ENCODE results near the gene GRIK3. TPM values are rescaled to one million over a fixed set of nuclear protein-coding genes. Genes with fewer than 3 reads are reported as not detected.

Gene GRIK3
- total and polyA plus RNA-seq, 2 of the 8 experiments (the other 6 are each of a cell fraction or from before 2014, with no cell fraction given) = 2.1 to 3.4 TPM

GRCh38 chr1:37002898-37003297, 31.4 kb downstream of the GRIK3 start:
- no peak overlapping the region for H4K91ac ChIP-seq (replicated peaks; ENCODE audit: insufficient read length, low read length)
- WGBS, 2 experiments (ENCODE audit: extremely low coverage in 1 of 2, insufficient coverage in 1 of 2, insufficient read length in 1 of 2, insufficient replicate concordance in 2 of 2, low coverage in 1 of 2, low lambda C conversion rate in 2 of 2, missing lambda C conversion rate in 1 of 2) = 92% methylated on average over 3 of the region's 3 CpGs; no CpG with 5 or more reads in 1 of the 2 experiments
- FAIRE-seq = no peak
- H3K9me3 ChIP-seq (ENCODE audit: insufficient read depth in 2 of 2, low read depth in 1 of 2, low read length in 1 of 2) = no peaks in the 10 kb centered on the region
- no peaks in the 10 kb centered on the region for H3K79me2 ChIP-seq (ENCODE audit: control insufficient read depth in 1 of 2, insufficient read depth in 2 of 2, low read length in 2 of 2)
- CTCF ChIA-PET (ENCODE audit: partially characterized antibody) = interaction anchor here (1.1 to 2.4 kb wide), 7 partner anchors 13 to 416 kb away, joined by 3 to 9 read pairs (median 5); no protein-coding TSS in a partner anchor
- H2BK12ac ChIP-seq (ENCODE audit: low read depth, low read length) = no peak overlapping the region
- no peak overlapping the region for H3K14ac ChIP-seq (ENCODE audit: insufficient read length)
- H4K8ac ChIP-seq (ENCODE audit: extremely low read depth, insufficient read depth, low read length) = no peak overlapping the region
- no peaks in the 10 kb centered on the region; a peak in 1 of 7 replicates for H3K27me3 ChIP-seq (replicated peaks in 1 of 4; ENCODE audit: control insufficient read depth in 3 of 4, extremely low read depth in 1 of 4, insufficient read depth in 3 of 4, low read length in 3 of 4)
- H2BK5ac ChIP-seq (ENCODE audit: low read depth, low read length) = no peak overlapping the region
- DNase-seq (ENCODE audit: low read depth in 1 of 2, low spot score in 2 of 2) = no peak
- H4K20me1 ChIP-seq (replicated peaks in 1 of 2; ENCODE audit: control insufficient read depth in 1 of 2, insufficient read depth in 2 of 2, low read length in 2 of 2) = no peaks in the 10 kb centered on the region
- H3K4me3 ChIP-seq (ENCODE audit: extremely low read depth in 1 of 4, insufficient read depth in 2 of 4, low read depth in 3 of 4, low read length in 4 of 4) = no peak overlapping the region
- no peaks in the 10 kb centered on the region; the same call in 1 of the 2 replicates for H3K79me1 ChIP-seq (ENCODE audit: low read depth, low read length)
- no peak overlapping the region for H2BK120ac ChIP-seq (replicated peaks; ENCODE audit: low read depth, low read length)
- H3K9ac ChIP-seq (replicated peaks in 1 of 4; ENCODE audit: extremely low read depth in 1 of 4, low read depth in 3 of 4, low read length in 3 of 4) = no peak overlapping the region
- TF ChIP-seq POLR2A (IDR thresholded peaks at IDR 0.05; ENCODE audit: control extremely low read depth in 1 of 2, low read depth in 2 of 2, low read length in 2 of 2) (no peak), MAX (IDR thresholded peaks at IDR 0.05) (no peak), CHD1 (IDR thresholded peaks at IDR 0.05; ENCODE audit: low read depth, low read length) (no peak), FOSL1 (IDR thresholded peaks at IDR 0.05; ENCODE audit: insufficient read depth, low read depth, low read length) (no peak)
- H2BK15ac ChIP-seq (ENCODE audit: low read length) = no peak overlapping the region
- no peak overlapping the region for H3K56ac ChIP-seq (replicated peaks; ENCODE audit: insufficient read length, low read depth, low read length)
- H3K18ac ChIP-seq (ENCODE audit: extremely low read depth, low read length) = no peak overlapping the region
- H3K27ac ChIP-seq (ENCODE audit: low read depth, low read length) = no peak overlapping the region
- H3K23me2 ChIP-seq (ENCODE audit: low read depth, low read length) = no peaks in the 10 kb centered on the region
- H2AFZ ChIP-seq (ENCODE audit: low read length) = no peak overlapping the region
- POLR2A ChIA-PET (ENCODE audit: partially characterized antibody) = no interaction called here
- no peak overlapping the region for H3K4me2 ChIP-seq (ENCODE audit: insufficient read depth in 1 of 2, low read depth in 2 of 2, low read length in 2 of 2)
- H4K5ac ChIP-seq (ENCODE audit: insufficient read length, low read depth, low read length) = no peak overlapping the region
- H2AK5ac ChIP-seq (ENCODE audit: low read depth, low read length) = no peak overlapping the region
- no peak overlapping the region for H3K23ac ChIP-seq (ENCODE audit: insufficient read length)
- H2BK20ac ChIP-seq (ENCODE audit: low read length) = no peak overlapping the region
- no peak overlapping the region for H3K4ac ChIP-seq (replicated peaks; ENCODE audit: insufficient read length, low read depth, low read length)
- peaks cover 0 to 13% (median 10%) of the 10 kb centered on the region in 4 experiments; a peak in 5 of 7 replicates for H3K4me1 ChIP-seq (replicated peaks in 1 of 4; ENCODE audit: control insufficient read depth in 3 of 4, insufficient read depth in 4 of 4, low read length in 3 of 4)
- no peaks in the 10 kb centered on the region for H3K36me3 ChIP-seq (ENCODE audit: control insufficient read depth in 2 of 4, insufficient read depth in 4 of 4, low read length in 3 of 4)
